Prostate gland (tissue), 2 donors: Measurements from ENCODE around the gene SLC38A11.

ENCODE experiments used
- CTCF ChIP-seq, 4 experiments: fragments of 200-600 bp in 2 of 4; fragments of 450-650 bp in 2 of 4; sonication (generic) in 2 of 4; IDR thresholded peaks; 1 replicate in 3 of 4; 2 replicates in 1 of 4; pipeline ENCODE4 v1.5.1; 2016 to 2019; ENCODE audit warnings: antibody characterized with exemption in 4 of 4, mild to moderate bottlenecking in 2 of 4, moderate library complexity in 2 of 4
- POLR2AphosphoS5 ChIP-seq: sonication (generic); formaldehyde crosslinking; IDR thresholded peaks from one replicate; pipeline ENCODE4 v1.6.1; 2017; ENCODE audit warnings: antibody characterized with exemption

GRCh38 chr2:164888592-164888991 is 66.7 kb downstream of the SLC38A11 start:
- TF ChIP-seq CTCF (IDR thresholded peaks at IDR 0.05) (no peak), POLR2AphosphoS5 (no peak)
